ENCODE data around the gene BRF1. TPM values are rescaled to one million over a fixed set of nuclear protein-coding genes. Genes with fewer than 3 reads are reported as not detected.
A peak's percentile ranks its signal among the peaks of the same experiment; 100 is the strongest.

BRF1 gene
- total and polyA plus RNA-seq, 2 donors from 2014 or later: 19.3 to 34.1 TPM

DNA sequence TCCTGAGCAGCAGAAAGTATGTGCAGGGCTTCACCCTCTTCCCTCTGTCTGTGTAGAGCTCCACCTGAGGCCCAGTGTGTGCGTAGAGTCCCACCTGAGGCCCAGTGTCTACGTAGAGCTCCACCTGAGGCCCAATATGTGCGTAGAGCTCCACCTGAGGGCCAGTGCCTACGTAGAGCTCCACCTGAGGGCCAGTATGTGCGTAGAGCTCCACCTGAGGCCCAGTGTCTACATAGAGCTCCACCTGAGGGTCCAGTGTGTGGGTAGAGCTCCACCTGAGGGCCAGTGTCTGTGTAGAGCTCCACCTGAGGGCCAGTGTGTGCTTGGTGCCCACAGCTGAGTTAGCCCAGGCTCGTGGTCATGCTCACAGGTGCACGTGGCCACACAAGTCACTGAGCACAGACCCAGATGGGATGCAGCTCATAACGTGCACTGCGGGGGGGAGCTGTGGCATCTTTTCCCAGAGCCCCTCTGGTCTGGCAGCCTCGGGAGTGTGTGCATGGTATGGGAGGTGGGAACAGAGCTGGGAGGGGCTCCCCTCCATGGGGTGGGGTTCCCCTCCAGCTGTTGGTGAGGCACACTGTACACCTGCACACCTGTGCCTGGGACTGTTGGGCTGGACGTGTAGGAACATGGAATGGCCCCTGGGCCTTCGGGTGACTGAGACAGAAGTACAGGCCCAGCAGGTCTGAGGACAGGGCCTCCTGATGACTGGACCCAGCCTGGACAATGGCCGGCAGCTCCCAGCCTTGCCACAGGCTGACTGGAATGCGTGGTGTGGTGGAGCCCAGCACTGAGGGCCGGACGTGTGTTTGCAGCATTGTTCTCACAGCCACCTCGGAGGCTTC, 33.8 kb upstream of the BRF1 start:
- H3K4me3 ChIP-seq (ENCODE audit: low read length in 3 of 3): no peak overlapping the region
- H3K4me1 ChIP-seq (ENCODE audit: control insufficient read depth in 2 of 3, insufficient read depth in 2 of 3, low read depth in 1 of 3, low read length in 3 of 3): peaks cover 0 to 67% (median 18%) of the 10 kb centered on the region in 3 donors
- no peak overlapping the region for H3K27ac ChIP-seq (ENCODE audit: low read depth in 2 of 2, low read length in 2 of 2)
- no peaks in the 10 kb centered on the region for H3K36me3 ChIP-seq (ENCODE audit: control insufficient read depth in 2 of 3, insufficient read depth in 3 of 3, low read length in 3 of 3)
- no peaks in the 10 kb centered on the region for H3K9me3 ChIP-seq (ENCODE audit: control insufficient read depth in 2 of 3, insufficient read depth in 1 of 3, low read length in 3 of 3)
- no peak overlapping the region for H3K9ac ChIP-seq (ENCODE audit: low read length in 3 of 3)
- H3K27me3 ChIP-seq (ENCODE audit: control insufficient read depth, insufficient read depth, low read length): no peaks in the 10 kb centered on the region
- TF ChIP-seq, protein P1, sequence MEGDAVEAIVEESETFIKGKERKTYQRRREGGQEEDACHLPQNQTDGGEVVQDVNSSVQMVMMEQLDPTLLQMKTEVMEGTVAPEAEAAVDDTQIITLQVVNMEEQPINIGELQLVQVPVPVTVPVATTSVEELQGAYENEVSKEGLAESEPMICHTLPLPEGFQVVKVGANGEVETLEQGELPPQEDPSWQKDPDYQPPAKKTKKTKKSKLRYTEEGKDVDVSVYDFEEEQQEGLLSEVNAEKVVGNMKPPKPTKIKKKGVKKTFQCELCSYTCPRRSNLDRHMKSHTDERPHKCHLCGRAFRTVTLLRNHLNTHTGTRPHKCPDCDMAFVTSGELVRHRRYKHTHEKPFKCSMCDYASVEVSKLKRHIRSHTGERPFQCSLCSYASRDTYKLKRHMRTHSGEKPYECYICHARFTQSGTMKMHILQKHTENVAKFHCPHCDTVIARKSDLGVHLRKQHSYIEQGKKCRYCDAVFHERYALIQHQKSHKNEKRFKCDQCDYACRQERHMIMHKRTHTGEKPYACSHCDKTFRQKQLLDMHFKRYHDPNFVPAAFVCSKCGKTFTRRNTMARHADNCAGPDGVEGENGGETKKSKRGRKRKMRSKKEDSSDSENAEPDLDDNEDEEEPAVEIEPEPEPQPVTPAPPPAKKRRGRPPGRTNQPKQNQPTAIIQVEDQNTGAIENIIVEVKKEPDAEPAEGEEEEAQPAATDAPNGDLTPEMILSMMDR (IDR thresholded peaks at IDR 0.05; ENCODE audit: borderline replicate concordance, extremely low read depth, insufficient read depth): no peak
- intact Hi-C loops (cut with DNase I): no loop called here
- FAIRE-seq: no peak
- peak in 2 of 5 donors; percentile 29 to 65 for DNase-seq

DNA sequence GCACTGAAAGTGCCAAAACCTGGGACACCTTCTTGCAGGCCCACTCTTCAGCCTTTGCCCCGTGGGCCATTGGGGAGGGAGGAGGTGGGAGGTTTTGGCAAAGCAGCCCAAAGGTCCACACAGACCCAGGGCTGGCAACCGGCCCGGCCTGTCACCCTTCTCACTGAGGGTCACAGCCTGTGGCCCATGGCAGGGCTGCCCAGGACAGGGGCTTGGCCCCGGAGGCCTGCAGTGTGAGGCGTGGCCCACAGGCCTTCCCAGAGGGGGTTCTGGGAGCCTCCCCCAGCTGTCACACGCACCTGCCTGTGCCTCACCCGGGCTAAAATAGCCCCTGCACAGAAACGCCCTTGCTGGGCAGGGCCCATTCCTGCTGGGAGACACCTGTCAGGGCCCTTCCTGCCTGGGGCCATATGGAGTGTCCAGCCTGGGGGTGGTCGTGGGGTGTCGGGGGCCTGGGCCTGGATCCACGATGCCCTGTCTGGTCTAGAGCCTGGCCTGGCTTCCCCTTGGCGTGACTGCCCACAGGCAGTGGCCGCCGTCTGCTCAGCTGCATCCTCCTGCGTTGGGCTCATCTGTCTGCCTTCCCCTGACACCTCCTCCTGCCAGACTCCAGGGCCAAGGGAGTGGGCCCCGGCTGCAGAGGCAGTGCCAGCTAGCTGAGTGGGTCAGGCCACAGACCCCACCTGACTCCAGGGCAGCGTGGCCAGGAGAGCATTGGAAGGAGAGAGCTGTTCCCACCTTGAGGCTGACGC, 33.0 kb upstream of the BRF1 start:
- TF ChIP-seq, protein P1 (IDR thresholded peaks at IDR 0.05; ENCODE audit: borderline replicate concordance, extremely low read depth, insufficient read depth): no peak

DNA sequence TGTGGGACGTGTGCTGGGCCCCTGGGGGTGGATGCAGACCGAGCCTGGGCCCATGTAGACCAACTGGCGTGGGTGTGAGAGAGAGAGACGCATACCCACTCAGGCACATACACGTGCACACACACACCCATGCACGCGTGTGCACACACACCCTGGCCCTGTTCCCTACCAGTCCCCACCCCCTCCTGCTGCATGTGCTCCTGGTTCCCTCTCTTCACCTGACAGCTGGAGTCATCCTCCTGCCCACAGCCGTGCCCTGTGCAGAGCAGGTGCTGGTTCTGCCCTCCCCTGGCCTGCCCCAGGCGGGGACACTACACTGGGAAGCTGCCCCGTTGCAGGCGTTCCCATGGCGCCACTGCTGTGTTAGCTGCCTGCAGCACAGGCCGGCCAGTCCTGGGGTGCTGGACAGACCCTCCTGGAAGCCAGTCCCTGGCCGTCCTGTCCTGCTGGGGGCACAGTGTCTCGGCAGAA, 32.3 kb upstream of the BRF1 start:
- H3K36me3 ChIP-seq (ENCODE audit: control insufficient read depth in 2 of 3, insufficient read depth in 3 of 3, low read length in 3 of 3): no peaks in the 10 kb centered on the region
- TF ChIP-seq, protein P1 (IDR thresholded peaks at IDR 0.05; ENCODE audit: borderline replicate concordance, extremely low read depth, insufficient read depth): no peak
- peak in 2 of 5 donors; percentile 30 to 72 for DNase-seq
- intact Hi-C loops (cut with DNase I): no loop called here
- no peaks in the 10 kb centered on the region for H3K27me3 ChIP-seq (ENCODE audit: control insufficient read depth, insufficient read depth, low read length)
- no peak overlapping the region for H3K27ac ChIP-seq (ENCODE audit: low read depth in 2 of 2, low read length in 2 of 2)
- no peak for FAIRE-seq
- H3K9ac ChIP-seq (ENCODE audit: low read length in 3 of 3): no peak overlapping the region
- H3K4me1 ChIP-seq (ENCODE audit: control insufficient read depth in 2 of 3, insufficient read depth in 2 of 3, low read depth in 1 of 3, low read length in 3 of 3): peaks cover 0 to 62% (median 19%) of the 10 kb centered on the region in 3 donors
- H3K4me3 ChIP-seq (ENCODE audit: low read length in 3 of 3): no peak overlapping the region
- H3K9me3 ChIP-seq (ENCODE audit: control insufficient read depth in 2 of 3, insufficient read depth in 1 of 3, low read length in 3 of 3): no peaks in the 10 kb centered on the region

More for the DNA sequence above, 33.0 kb upstream of the BRF1 start:
- no peak overlapping the region for H3K9ac ChIP-seq (ENCODE audit: low read length in 3 of 3)
- no peaks in the 10 kb centered on the region for H3K27me3 ChIP-seq (ENCODE audit: control insufficient read depth, insufficient read depth, low read length)
- no peak overlapping the region for H3K27ac ChIP-seq (ENCODE audit: low read depth in 2 of 2, low read length in 2 of 2)
- H3K4me3 ChIP-seq (ENCODE audit: low read length in 3 of 3): no peak overlapping the region
- H3K4me1 ChIP-seq (ENCODE audit: control insufficient read depth in 2 of 3, insufficient read depth in 2 of 3, low read depth in 1 of 3, low read length in 3 of 3): peaks cover 0 to 66% (median 21%) of the 10 kb centered on the region in 3 donors
- intact Hi-C loops (cut with DNase I): no loop called here
- H3K9me3 ChIP-seq (ENCODE audit: control insufficient read depth in 2 of 3, insufficient read depth in 1 of 3, low read length in 3 of 3): no peaks in the 10 kb centered on the region
- FAIRE-seq (no peak), DNase-seq (peak in 2 of 5 donors; percentile 34 to 68)
- no peaks in the 10 kb centered on the region for H3K36me3 ChIP-seq (ENCODE audit: control insufficient read depth in 2 of 3, insufficient read depth in 3 of 3, low read length in 3 of 3)

Data from kidney (tissue), 14 donors.